Stimulated activated CD8-positive, alpha-beta memory T cell treated with anti-CD3 and anti-CD28 coated beads, Interleukin-4, amount 100 ng/mL, for 48 hours (primary cell): ENCODE measurements around the gene INAFM1.
"Not testable (repeated sequence)": the region's sequence is repeated elsewhere in the genome, so short reads cannot be mapped to it uniquely, and the experiment has no call there.

Source experiments
- DNase-seq: peaks from one replicate; pipeline ENCODE4 v3.0.0-alpha.2; 2020

INAFM1 gene

GRCh38 chr19:47241919-47242577, 32.6 kb upstream of the INAFM1 start:
- DNase-seq = no peak

DNA sequence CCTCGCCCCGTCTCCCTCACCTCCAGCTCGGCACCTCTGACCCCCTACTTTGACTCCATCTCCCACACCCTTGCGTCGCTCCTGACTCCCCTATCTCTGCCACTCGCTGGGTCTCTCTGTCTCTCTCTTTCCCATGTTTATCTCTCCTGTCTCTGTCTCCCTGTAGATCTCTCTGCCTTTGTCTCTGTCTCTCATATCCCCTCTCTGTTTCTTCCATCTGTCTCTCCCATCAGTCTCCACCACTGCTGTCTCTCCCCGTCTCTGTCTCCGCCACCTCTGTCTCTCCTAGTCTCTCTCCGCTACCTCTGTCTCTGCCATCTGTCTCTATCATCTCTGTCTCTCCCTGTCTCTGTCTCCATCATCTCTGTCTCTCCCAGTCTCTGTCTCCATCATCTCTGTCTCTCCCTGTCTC, 31.3 kb upstream of the INAFM1 start:
- no peak for DNase-seq

DNA sequence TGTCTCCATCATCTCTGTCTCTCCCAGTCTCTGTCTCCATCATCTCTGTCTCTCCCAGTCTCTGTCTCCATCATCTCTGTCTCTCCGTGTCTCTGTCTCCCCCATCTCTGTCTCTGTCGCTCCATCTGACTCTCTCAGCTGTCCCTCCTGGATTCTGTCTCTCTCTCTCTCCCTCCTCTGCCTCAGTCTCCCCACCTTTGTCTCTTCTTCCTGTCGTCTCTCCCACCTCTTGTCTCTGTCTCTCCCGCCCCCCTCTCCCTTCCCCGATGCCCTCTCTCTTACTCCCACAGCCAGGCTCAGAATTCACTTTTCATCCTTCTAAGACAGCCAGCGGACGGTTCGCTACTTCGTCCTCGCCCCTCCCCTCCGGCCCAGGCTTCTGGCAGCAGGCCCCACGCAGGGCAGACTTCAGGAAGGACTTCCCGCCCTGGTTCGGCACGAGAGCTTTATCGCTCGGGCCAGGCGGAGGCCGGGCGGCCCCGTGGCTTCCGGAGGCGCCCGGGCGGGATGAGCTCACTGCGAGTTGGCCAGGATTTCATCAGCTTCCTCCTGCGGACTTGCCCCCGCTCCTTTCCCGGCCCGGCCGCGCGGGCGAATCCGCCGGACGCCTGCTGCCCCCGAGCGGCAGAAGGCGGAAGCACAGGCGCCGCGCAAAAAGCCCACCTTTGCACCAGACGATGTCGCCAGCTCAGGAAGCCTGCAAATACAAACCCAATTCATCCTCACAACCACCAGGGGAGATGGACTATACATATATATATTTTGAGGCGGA, 30.7 kb upstream of the INAFM1 start:
- DNase-seq = peak; percentile 93

- peak; percentile 92 for DNase-seq
Measured at GRCh38 chr19:47247308-47247990, 27.2 kb upstream of the INAFM1 start.

DNA sequence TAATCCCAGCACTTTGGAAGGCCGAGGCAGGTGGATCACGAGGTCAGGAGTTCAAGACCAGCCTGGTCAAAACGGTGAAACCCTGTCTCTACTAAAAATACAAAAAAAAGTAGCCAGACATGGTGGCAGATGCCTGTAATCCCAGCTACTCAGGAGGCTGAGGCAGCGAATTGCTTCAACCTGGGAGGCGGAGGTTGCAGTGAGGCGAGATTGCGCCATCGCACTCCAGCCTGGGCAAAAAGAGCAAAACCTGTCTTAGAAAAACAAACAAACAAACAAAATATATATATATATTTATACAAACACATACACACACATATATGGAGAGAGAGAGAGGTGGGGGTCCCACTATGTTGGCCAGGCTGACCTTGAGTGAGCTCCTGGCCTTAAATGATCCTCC, 21.7 kb upstream of the INAFM1 start:
- DNase-seq = not testable (repeated sequence)

GRCh38 chr19:47253467-47253881, 21.2 kb upstream of the INAFM1 start:
- DNase-seq = no peak

DNA sequence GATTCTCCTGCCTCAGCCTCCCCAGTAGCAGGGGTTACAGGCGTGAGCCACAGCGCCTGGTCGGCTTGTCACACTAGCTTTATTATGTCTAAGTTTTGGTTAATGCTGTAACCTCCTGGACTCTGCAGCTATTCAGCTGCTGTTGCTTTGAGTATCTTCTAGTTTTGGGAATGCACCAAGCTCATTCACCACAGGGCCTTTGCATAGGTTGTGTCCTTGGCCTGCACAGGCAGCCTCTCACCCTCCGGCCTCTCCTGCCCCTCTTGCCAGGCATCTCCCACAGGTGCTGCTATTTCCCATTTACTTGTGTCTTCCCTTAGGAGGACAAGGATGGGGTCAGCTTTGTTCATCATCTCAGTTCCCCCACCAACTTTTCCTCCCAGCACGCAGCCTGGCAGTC, 20.7 kb upstream of the INAFM1 start:
- DNase-seq = no peak

DNA sequence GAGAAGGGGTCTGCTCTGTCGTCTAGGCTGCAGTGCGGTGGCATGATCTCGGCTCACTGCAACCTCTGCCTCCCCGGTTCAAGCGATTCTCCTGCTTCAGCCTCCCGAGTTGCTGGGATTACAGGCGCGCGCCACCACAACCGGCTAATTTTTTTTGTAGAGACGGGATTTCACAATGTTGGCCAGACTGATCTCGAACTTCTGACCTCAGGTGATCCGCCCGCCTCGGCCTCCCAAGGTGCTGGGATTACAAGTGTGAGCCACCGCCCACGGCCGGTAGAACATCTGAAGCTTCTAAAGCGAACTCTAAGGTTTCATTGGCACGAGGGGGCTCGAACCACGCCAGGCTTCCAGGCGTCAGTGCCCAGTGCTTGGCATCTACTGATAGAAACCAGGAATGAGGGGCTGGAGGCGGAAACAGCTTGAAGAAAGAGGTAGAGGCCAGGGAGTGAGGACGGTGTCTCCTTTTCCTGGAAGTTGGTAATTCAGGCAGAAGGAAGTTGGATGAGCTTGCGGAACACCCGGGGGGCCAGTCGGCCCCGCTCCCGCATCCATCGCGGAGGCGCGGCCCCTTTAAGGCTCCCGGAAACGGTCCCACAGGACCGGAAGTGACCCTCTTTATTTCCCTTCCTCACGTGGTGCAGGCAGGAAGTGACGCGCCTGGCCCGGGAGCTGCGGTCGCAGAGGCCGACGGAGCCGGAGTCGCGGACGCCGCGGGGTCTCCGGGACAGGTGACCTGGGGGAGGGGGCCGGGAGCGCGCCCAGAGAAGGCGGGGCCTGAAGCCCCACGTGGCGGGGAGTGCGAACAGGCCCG, 18.6 kb upstream of the INAFM1 start, which contains the start of gene CCDC9:
TSS of gene CCDC9 (plus strand) at position 647 of the 814 bp plus-strand sequence. CDS start 1,876 bp downstream, outside the sequence.
- DNase-seq = peak; percentile 97

- DNase-seq = peak; percentile 100
Measured at GRCh38 chr19:47256693-47257410, 17.8 kb upstream of the INAFM1 start.

DNA sequence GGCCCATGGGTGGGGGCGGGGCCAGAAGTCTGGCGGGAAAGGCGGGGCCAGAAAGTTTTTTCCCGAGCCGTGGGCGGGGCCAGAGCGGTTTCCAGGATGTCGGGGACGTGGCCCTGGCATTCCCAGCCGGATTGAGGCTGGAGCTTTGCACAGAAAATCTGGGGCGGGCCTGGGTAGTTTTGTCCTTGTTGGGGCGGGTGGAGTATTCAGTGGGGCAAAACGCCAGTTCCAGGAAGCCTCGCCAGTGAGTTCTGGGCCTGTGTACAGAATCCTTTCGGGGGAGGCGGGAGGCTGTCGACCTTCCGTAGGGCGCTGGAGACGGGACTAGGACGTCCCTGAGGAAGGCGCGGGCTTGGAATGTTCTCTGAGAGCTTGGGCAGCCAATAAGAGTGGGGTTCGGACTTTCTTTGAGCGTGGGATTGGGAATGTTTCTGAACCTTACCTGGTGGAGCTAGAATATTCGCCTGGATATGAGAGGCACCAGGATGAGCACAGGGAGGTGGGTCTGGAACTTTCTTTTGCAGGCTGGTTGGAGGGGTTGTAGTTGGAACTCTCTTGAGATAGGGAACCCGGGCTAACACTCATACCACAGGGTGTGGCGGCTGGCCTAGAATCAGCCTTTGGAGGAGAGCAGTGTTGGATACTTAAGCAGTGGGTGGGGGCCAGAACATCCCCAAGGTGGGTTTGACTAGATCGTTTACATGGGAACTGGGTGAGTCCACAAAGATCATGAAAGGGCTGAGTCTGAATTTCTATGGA, 17.1 kb upstream of the INAFM1 start:
- no peak for DNase-seq

DNA sequence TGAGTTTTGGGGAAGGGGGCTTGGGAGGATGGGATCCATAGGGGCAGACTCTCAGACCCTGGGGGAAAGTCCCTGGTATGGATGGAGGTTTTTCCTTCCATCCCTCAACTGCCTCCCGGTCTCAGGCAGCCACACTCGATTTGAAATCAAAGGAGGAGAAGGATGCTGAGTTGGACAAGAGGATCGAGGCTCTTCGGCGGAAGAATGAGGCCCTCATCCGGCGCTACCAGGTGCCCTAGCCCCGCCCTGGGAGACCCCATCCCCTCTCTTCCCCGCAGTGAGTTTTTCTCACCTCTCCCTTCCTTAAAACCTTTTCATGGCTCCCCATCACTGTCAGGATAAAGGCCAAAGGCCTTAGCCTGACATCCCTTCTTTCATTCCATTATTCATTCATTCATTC, 16.3 kb upstream of the INAFM1 start:
- no peak for DNase-seq

DNA sequence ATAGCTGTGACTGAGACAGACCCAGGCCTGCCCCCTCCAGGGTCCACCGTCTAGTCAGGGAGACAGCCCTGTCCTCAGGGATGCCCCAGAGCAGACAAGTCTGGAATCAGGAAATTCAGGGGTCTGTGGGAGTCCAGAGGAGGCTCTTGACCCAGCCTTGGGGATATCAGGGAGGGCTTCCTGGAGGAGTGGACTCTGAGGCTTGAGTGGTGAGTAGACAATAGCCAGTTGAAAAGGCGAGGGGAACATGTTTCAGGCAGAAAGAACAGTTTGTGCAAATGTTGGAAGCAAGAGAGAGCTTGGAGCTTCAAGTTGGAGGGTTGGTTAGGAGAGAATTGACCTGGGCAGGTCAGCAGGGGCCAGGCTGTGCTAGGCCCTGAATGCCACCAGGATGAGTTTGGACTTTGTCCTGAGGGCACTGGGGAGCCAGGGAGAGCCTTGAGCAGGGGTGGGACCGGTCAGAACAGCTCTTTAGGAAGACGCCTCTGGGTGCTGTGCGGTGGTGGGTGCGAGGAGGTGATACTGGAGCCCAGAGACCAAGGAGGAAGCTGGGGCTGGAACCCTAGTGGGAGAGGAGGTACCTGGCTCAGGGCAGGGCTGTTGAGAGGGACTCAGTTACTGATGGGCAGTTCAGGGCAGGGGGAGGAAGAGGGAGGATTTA, 15.7 kb upstream of the INAFM1 start:
- no peak for DNase-seq

- DNase-seq = no peak
Measured at GRCh38 chr19:47260476-47260875, 14.2 kb upstream of the INAFM1 start.

DNA sequence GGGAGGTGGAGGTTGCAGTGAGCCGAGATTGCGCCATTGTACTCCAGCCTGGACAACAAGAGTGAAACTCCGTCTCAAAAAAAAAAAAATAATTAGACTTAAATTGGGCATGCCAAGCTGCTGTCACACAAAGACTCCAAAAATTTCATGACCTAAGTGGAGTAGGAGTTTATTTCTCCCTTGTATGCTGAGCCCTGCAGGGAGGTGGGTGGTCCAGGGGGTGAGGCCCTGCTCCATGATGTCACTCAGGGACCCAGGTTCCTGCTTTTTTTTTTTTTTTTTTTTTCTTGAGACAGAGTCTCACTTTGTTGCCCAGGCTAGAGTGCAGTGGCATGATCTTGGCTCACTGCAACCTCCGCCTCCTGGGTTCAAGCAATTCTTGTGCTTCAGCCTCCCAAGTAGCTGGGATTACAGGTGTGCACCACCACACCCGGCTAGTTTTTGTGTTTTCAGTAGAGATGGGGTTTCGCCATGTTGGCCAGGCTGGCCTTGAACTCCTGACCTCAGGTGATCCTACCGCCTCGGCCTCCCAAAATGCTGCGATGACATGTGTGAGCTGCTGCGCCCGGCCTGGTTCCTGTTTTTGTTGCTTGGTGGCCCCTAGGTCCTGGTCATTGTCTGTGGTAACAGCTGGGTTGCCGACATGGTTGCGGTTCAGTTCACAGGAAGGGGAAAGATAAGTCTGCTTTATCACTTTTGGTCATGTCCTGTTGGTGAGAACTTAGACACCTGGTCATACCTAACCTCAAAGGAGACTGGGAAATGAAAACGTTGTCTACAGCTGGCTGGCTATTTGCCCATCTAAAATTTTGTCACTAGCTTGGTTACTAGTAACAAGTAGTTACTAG, 12.5 kb upstream of the INAFM1 start:
- DNase-seq = not testable (repeated sequence)

GRCh38 chr19:47264629-47265028, 10.1 kb upstream of the INAFM1 start:
- no peak for DNase-seq

DNA sequence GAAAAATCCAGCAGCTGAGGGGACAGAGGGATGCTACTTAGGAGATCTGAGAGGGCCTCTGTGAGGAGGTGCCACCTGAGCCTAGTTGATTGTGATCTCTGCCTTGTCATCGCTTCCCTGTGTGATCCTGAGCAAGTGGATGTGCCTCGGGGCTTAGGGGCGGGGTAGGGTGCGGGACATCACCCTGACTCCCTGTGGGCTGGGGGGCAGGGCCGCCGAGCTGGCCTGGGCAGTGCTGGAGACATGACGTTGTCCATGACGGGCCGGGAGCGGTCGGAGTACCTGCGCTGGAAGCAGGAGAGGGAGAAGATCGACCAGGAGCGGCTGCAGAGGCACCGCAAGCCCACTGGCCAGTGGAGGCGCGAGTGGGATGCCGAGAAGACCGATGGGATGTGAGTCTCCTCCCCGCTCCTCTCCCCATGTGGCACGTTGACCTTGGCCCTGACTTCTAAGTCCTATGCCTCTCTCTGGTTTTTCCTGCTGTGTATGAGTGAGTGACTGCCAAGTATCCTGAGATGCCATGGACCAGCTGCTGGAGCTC, 8.2 kb upstream of the INAFM1 start:
- DNase-seq = no peak

DNA sequence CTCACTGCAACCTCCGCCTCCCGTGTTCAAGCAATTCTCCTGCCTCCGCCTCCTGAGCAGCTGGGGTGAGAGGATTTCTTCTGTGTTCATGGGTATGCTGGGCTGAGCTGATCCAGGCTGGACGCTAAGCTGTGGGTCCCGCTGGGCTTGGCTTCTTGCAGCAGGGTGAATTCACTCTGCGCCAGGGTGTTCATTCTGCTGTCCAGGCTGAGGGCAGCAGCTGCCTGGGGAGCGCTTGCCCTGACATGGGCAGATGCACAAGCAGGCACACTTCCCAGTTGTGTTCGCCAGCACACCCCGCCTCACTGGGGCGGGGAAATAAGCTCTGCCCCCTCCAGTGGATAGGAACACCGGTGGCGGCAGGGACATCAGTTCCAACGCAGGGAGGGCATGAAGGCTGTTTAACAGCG, 7.3 kb upstream of the INAFM1 start:
- DNase-seq = no peak

- DNase-seq = no peak
Measured at GRCh38 chr19:47268028-47268427, 6.7 kb upstream of the INAFM1 start.

DNA sequence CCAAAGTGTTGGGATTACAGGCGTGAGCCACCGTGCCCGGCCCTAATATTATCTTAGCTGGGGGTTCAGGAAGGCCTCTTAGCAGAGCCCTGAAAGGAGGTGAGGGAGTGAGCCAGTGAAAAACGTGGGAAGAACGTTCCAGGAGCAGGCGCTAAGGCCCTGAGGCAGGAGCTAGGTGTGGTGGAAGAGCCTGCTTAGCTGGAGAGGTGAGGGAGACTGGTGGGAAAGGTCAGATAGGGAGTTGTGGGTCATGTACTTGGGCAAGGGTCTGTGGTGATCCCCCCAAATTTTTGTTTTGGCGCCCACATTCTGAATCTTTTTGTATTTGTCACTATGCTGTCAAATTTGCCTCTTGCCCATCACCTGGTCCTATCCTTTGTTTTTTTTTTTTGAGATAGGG, 5.1 kb upstream of the INAFM1 start:
- DNase-seq = no peak

DNA sequence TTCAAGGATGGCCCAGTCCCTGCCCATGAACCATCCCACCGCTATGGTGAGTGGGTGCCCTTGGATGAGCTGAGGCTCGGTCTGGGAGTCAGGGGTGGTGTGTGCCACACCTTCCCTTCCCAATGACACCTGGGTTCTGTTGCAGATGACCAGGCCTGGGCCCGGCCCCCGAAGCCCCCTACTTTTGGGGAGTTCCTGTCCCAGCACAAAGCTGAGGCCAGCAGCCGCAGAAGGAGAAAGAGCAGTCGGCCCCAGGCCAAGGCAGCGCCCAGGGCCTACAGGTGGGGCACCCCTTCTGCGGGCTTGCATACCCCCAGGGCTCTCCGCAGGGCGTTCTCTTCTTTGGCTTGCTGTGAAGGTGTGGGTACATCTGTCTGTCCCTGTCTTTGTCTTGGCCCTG, 4.3 kb upstream of the INAFM1 start:
- no peak for DNase-seq
